ENCODE measurements around the gene APEH. TPM values are rescaled to one million over a fixed set of nuclear protein-coding genes. Genes with fewer than 3 reads are reported as not detected.
"Not testable (repeated sequence)": the region's sequence is repeated elsewhere in the genome, so short reads cannot be mapped to it uniquely, and the experiment has no call there.

APEH gene
- total and polyA plus RNA-seq, 10 of the 15 experiments (the other 5 are each of a cell fraction or from before 2014, with no cell fraction given), result 74.4 to 214 (median 131) TPM

GRCh38 chr3:49683162-49683561 lies 9.0 kb downstream of the APEH start (continued):
- TF ChIP-seq SKIL (IDR thresholded peaks at IDR 0.05; ENCODE audit: low read depth, poor library complexity, severe bottlenecking) (no peak), TAF1 (IDR thresholded peaks at IDR 0.05; ENCODE audit: borderline replicate concordance, low read depth, low read length) (no peak)

- H2AFZ ChIP-seq (ENCODE audit: control insufficient read depth, low read depth, low read length); H3K79me2 ChIP-seq (ENCODE audit: control insufficient read depth, insufficient read depth, low read length); H3K4me2 ChIP-seq (ENCODE audit: control insufficient read depth, insufficient read depth); H3K27ac ChIP-seq (ENCODE audit: control insufficient read depth, insufficient read depth); H3K4me3 ChIP-seq; FAIRE-seq; intact Hi-C loops (cut with micrococcal nuclease; ENCODE audit: unreplicated experiment); RAD21 ChIA-PET (ENCODE audit: unreplicated experiment); H4K20me1 ChIP-seq (ENCODE audit: control insufficient read depth, insufficient read depth); H3K27me3 ChIP-seq (replicated peaks in 1 of 2; ENCODE audit: control insufficient read depth in 2 of 2, insufficient read depth in 2 of 2, low read length in 1 of 2); ATAC-seq; POLR2A ChIA-PET; SMC1A ChIA-PET (ENCODE audit: uncharacterized antibody, unreplicated experiment); BruUV-seq (replicated peaks); H3K9ac ChIP-seq (ENCODE audit: control insufficient read depth, insufficient read depth, low read length); DNase-seq (ENCODE audit: low read depth, low spot score); CTCF ChIA-PET; H3K4me1 ChIP-seq (ENCODE audit: control insufficient read depth, insufficient read depth, low read length); in situ Hi-C loops (cut with MboI); H3K9me3 ChIP-seq (replicated peaks; ENCODE audit: control insufficient read depth, insufficient read depth, low read length): not testable (repeated sequence)
- WGBS (ENCODE audit: insufficient coverage, insufficient replicate concordance, low lambda C conversion rate, missing lambda C conversion rate), result 100% methylated on average over 2 of the region's 2 CpGs
- H3K36me3 ChIP-seq (ENCODE audit: control insufficient read depth in 2 of 2, insufficient read depth in 2 of 2, low read length in 1 of 2), result peaks cover 11 to 26% of the 10 kb centered on the region in 2 experiments; a peak in 3 of 4 replicates
These were observed 10.3 kb downstream of the APEH start for GRCh38 chr3:49684453-49684852.

- FAIRE-seq; H2AFZ ChIP-seq (ENCODE audit: control insufficient read depth, low read depth, low read length); H3K9ac ChIP-seq (ENCODE audit: control insufficient read depth, insufficient read depth, low read length); CTCF ChIA-PET; H3K27me3 ChIP-seq (replicated peaks in 1 of 2; ENCODE audit: control insufficient read depth in 2 of 2, insufficient read depth in 2 of 2, low read length in 1 of 2); POLR2A ChIA-PET; H4K20me1 ChIP-seq (ENCODE audit: control insufficient read depth, insufficient read depth); H3K4me2 ChIP-seq (ENCODE audit: control insufficient read depth, insufficient read depth); ATAC-seq; in situ Hi-C loops (cut with MboI); H3K4me1 ChIP-seq (ENCODE audit: control insufficient read depth, insufficient read depth, low read length); H3K27ac ChIP-seq (ENCODE audit: control insufficient read depth, insufficient read depth); intact Hi-C loops (cut with micrococcal nuclease; ENCODE audit: unreplicated experiment); RAD21 ChIA-PET (ENCODE audit: unreplicated experiment); DNase-seq (ENCODE audit: low read depth, low spot score); BruUV-seq (replicated peaks); H3K79me2 ChIP-seq (ENCODE audit: control insufficient read depth, insufficient read depth, low read length); H3K4me3 ChIP-seq; H3K9me3 ChIP-seq (replicated peaks; ENCODE audit: control insufficient read depth, insufficient read depth, low read length); SMC1A ChIA-PET (ENCODE audit: uncharacterized antibody, unreplicated experiment): not testable (repeated sequence)
- WGBS (ENCODE audit: insufficient coverage, insufficient replicate concordance, low lambda C conversion rate, missing lambda C conversion rate), result 94% methylated on average over 10 of the region's 10 CpGs
- peaks cover 7 to 24% of the 10 kb centered on the region in 2 experiments; a peak in 3 of 4 replicates for H3K36me3 ChIP-seq (ENCODE audit: control insufficient read depth in 2 of 2, insufficient read depth in 2 of 2, low read length in 1 of 2)
These were observed 11.0 kb downstream of the APEH start for GRCh38 chr3:49685103-49685502.

GRCh38 chr3:49685846-49686245 lies 11.7 kb downstream of the APEH start:
- BruUV-seq (replicated peaks); H3K27me3 ChIP-seq (replicated peaks in 1 of 2; ENCODE audit: control insufficient read depth in 2 of 2, insufficient read depth in 2 of 2, low read length in 1 of 2); H2AFZ ChIP-seq (ENCODE audit: control insufficient read depth, low read depth, low read length); SMC1A ChIA-PET (ENCODE audit: uncharacterized antibody, unreplicated experiment); in situ Hi-C loops (cut with MboI); H3K27ac ChIP-seq (ENCODE audit: control insufficient read depth, insufficient read depth); POLR2A ChIA-PET; H3K4me1 ChIP-seq (ENCODE audit: control insufficient read depth, insufficient read depth, low read length); intact Hi-C loops (cut with micrococcal nuclease; ENCODE audit: unreplicated experiment); H3K9ac ChIP-seq (ENCODE audit: control insufficient read depth, insufficient read depth, low read length); H4K20me1 ChIP-seq (ENCODE audit: control insufficient read depth, insufficient read depth); H3K4me2 ChIP-seq (ENCODE audit: control insufficient read depth, insufficient read depth); FAIRE-seq; DNase-seq (ENCODE audit: low read depth, low spot score); RAD21 ChIA-PET (ENCODE audit: unreplicated experiment); H3K9me3 ChIP-seq (replicated peaks; ENCODE audit: control insufficient read depth, insufficient read depth, low read length); CTCF ChIA-PET; H3K4me3 ChIP-seq; ATAC-seq: not testable (repeated sequence)
- H3K36me3 ChIP-seq (ENCODE audit: control insufficient read depth in 2 of 2, insufficient read depth in 2 of 2, low read length in 1 of 2), result peaks cover 0 to 21% of the 10 kb centered on the region in 2 experiments; a peak in 3 of 4 replicates
- 54% methylated on average over 35 of the region's 36 CpGs for WGBS (ENCODE audit: insufficient coverage, insufficient replicate concordance, low lambda C conversion rate, missing lambda C conversion rate)
- peaks cover 12% of the 10 kb centered on the region for H3K79me2 ChIP-seq (ENCODE audit: control insufficient read depth, insufficient read depth, low read length)

All from GM12878 (cell line).